Islet of Langerhans (tissue), 1 donor: ENCODE data around the gene LSAMP.
A peak's percentile ranks its signal among the peaks of the same experiment; 100 is the strongest.

Experiments used
- FAIRE-seq: peaks from one replicate; lab custom pipeline; 2011; peaks lifted over from hg19 to GRCh38; lab: Jason Lieb, UNC

Gene LSAMP

DNA sequence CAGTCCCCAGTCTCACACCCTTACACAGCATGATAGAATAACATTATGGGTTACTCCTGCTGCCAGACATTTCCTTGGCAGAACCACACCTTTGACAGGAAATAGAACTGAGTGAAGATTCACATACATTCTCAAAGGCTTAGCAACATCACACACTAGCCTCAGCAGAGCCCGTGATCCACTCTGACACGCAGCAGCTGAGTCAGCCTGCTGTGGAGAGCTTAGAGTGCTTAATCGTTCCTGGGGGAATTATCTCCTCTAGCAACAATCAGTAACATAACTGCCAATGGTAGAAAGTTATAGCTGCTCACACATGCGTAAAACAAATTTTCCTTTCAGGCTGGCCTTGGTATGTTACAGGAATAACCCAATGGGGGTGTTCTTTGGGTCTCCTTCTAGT, 439.9 kb downstream of the LSAMP start:
- FAIRE-seq = peak; percentile 96

DNA sequence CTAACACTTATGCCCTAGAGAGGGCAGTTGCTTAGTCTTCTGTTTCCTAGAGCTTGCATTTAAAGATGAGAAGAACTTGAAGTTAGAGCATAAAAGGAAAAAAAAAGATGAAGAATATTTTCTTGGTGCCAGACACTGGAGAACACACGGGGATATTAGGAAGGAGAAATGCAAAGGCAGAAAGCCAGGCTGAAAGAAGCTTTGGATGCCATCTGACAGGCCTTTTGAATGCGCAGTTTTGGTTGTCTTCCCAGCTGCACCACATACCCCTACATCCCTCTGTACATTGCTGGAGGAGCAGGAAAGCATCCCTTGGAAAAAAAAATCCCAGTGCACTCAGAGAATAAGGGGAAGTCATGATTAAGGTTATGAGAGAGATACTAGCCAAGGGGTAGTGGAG, 443.1 kb downstream of the LSAMP start:
- FAIRE-seq = no peak

GRCh38 chr3:116001151-116001621, 444.1 kb downstream of the LSAMP start:
- no peak for FAIRE-seq

DNA sequence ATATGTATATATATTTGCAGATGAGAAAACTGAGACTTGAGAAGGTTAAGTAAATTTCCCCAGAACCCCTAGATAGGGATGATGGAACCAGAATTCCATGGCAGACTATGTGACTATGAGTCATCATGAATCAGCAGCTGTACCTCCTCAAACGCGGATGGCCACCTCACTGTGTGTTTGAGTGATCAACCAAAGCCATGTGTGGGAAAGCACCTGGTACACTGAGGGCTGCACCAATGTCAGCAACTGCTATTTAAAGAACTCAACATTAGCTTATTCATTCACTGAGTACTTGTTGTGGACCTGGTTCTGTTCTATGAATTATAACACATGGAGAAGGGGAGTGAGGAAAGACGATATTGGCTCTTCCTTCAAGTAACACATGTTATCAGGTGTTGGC, 445.0 kb downstream of the LSAMP start:
- FAIRE-seq = no peak

DNA sequence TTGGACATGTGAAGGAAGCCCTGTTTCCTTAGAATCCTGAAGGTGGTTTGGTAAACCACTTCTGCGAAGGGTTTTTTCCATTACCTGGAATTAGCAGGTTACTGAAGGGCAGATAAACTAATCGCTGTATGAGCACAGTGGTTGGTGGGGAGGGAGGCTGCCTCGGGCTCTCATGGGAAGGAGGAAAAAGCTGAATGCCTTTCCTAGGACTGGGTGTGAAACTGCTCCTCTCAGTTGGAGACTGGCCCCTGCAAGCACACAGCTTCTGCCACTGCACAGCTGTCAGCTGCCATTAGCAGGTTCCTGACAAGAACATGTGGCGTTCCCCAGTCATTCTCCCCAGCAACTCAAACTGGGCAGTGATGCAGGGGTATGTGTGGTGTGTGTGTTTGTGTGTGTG, 445.7 kb downstream of the LSAMP start:
- no peak for FAIRE-seq

GRCh38 chr3:115999001-115999585, 446.2 kb downstream of the LSAMP start:
- peak; percentile 87 for FAIRE-seq

GRCh38 chr3:115996420-115997108, 448.7 kb downstream of the LSAMP start:
- FAIRE-seq = peak; percentile 95

GRCh38 chr3:115990669-115991068, 454.6 kb downstream of the LSAMP start:
- no peak for FAIRE-seq

- no peak for FAIRE-seq
Measured at GRCh38 chr3:115989684-115990421, 455.4 kb downstream of the LSAMP start.

GRCh38 chr3:115986555-115987207, 458.6 kb downstream of the LSAMP start:
- no peak for FAIRE-seq

DNA sequence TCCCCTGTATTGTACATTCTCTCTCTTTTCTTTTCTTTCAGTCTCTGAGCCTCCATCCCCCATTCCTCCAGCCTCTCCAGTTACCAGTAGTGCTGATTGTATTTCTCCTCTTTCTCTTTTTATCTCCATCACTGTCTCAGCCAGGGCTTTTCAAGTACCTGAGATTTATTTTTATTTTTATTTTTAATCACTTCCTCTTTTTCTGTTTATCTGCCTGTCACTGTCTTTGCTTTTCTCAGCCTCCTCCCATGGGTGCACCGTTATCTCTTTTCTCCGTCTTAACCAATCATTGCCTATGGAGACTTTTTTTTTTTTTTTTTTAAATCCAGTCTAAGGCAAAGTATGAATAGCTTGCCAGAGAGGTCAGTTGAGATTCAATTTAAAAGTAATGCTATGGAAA, 462.7 kb downstream of the LSAMP start:
- no peak for FAIRE-seq

- FAIRE-seq = no peak
Measured at GRCh38 chr3:115982108-115982507, 463.2 kb downstream of the LSAMP start.

DNA sequence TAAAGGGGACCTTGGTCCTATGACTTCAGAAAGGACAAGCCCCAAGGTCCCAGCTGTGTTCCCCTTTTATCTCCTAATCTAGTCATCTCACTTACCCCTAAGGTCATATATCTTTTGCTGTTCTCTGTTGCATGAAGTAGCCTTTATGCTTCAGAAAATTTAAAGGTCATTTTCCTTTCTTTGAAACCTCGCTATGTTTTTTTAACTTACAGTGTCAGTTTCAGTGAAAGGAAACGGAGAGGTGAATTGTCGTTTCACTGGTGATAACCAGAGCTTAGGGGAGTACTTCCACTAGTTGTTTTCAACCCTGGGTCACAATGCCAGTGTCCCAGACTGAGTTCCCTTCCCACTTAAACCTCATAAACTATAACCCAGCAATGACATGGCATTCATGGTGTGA, 464.6 kb downstream of the LSAMP start:
- no peak for FAIRE-seq

DNA sequence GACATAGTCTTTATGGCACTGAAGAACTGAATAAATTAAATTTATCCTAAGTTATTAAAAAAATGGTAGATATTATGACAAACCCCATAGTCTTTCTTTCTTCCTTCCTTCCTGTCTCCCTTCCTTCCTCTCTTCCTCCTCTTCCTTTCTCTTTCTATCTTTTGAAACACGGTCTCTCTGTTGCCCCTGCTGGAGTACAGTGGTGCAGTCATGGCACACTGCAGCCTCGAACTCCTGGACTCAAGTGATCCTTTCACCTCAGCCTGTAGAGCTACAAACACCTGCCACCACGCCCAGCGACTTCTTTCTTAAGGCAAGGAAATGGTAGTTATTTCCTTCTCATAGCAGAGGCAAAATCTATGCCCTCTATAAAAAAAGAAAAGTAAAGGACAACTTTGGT, 467.4 kb downstream of the LSAMP start:
- no peak for FAIRE-seq

DNA sequence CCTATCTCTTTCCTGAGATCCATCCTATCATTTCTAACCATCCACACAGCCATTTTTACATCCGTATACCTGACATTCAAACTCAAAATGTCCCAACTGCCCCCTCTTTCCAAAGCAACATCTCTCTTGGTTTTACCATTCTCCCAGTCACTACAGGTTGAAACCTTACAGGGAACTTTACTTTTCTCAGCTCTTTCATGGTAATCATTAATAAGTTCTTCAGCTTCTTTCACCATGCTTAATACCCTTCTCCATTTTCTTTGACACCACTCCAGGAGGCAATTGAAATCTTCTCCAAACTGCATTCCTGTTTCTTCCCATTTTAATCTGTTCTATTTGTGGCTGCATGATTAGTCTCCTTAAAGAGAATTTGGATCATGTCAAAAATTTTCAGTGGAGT, 469.5 kb downstream of the LSAMP start:
- no peak for FAIRE-seq

DNA sequence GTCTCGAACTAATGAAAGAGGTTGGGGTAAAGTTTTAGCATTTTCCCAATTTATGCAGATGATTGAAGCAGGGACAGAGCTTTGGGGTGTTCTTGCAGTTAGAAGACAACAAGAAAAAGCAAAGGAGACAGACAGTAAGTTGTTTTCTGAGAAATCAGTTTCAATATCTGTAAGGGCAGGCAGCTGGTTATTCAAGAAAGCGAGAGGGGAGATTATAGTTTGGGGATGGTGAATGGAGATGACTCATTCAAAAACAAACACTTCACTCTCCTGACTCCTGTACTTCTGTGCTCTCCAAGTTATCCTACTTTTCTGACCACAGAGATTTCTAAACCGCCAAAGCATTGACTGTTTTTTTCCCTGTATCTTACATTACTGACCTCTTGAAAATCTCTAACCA, 469.9 kb downstream of the LSAMP start:
- FAIRE-seq = peak; percentile 70

GRCh38 chr3:115974940-115975339, 470.3 kb downstream of the LSAMP start:
- FAIRE-seq = no peak

DNA sequence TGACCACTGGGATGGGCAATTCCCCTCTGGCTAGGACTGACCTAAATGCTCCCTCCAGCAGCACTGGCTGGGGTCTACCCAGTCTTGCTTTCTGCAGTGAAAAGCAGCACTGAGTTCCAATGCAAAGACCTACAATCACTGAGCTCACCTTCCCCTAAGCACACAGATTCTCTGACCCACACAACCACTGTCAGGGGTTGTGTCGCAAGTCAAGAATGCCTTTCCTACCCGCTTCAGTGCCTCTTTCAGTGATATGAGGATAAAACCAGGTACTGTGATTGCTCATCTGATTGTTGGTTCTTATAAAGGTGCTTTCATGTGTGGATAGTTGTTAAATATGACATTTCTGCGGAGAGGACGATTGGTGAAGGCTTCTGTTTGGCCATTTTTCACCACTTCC, 476.4 kb downstream of the LSAMP start:
- no peak for FAIRE-seq

GRCh38 chr3:115961380-115961779, 483.9 kb downstream of the LSAMP start:
- no peak for FAIRE-seq

- FAIRE-seq = no peak
Measured at GRCh38 chr3:115960799-115961198, 484.5 kb downstream of the LSAMP start.

GRCh38 chr3:115958526-115958925, 486.8 kb downstream of the LSAMP start:
- FAIRE-seq = no peak

GRCh38 chr3:115947325-115947724, 498.0 kb downstream of the LSAMP start:
- no peak for FAIRE-seq

DNA sequence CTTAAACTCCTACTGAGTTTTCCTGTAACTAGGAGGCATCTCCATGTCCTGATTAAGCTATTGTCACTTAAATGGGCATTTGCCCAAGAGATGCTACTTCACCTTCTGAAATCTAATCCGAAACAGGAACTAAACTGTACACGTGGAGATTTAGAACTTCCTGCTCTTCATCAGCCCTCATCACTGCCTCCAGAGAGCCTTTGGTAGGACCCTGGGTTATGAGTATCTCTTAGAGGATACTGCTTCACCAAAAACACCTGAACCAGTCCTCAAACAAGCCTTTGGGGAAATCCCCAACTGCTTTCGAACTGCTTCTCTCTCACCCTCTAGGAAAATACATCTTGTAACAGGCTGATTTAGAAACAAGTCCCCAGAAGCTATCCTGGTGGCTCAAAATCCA, 501.7 kb downstream of the LSAMP start:
- no peak for FAIRE-seq
